Parathyroid adenoma (tissue), 2 donors: ENCODE measurements around the gene FBXL13.
"Not testable (repeated sequence)": the region's sequence is repeated elsewhere in the genome, so short reads cannot be mapped to it uniquely, and the experiment has no call there.

ENCODE experiments used
- H2AFZ ChIP-seq: fragments of 300-600 bp; sonication (generic); one replicate; pipeline ENCODE4 v1.7.0; 2017; ENCODE audit warnings: antibody characterized with exemption, mild to moderate bottlenecking
- H3K27ac ChIP-seq: fragments of 300-600 bp; sonication (generic); one replicate; pipeline ENCODE4 v1.7.0; 2017
- H3K27me3 ChIP-seq: fragments of 300-600 bp; sonication (generic); one replicate; pipeline ENCODE4 v1.7.0; 2017; ENCODE audit warnings: low read length; ENCODE audit not compliant: control insufficient read depth, insufficient read depth
- H3K36me3 ChIP-seq: fragments of 300-600 bp; sonication (generic); one replicate; pipeline ENCODE4 v1.7.0; 2017; ENCODE audit warnings: low read length; ENCODE audit not compliant: control insufficient read depth, insufficient read depth
- H3K4me1 ChIP-seq: fragments of 300-600 bp; sonication (generic); one replicate; pipeline ENCODE4 v1.7.0; 2017; ENCODE audit warnings: control low read depth
- H3K4me2 ChIP-seq: fragments of 300-600 bp; sonication (generic); one replicate; pipeline ENCODE4 v1.7.0; 2017; ENCODE audit warnings: low read length
- H3K4me3 ChIP-seq: fragments of 300-600 bp; sonication (generic); one replicate; pipeline ENCODE4 v1.7.0; 2017; ENCODE audit warnings: low read depth, low read length
- H3K79me2 ChIP-seq: fragments of 300-600 bp; sonication (generic); one replicate; pipeline ENCODE4 v1.7.0; 2017; ENCODE audit warnings: control low read depth
- H3K9ac ChIP-seq: fragments of 300-600 bp; sonication (generic); one replicate; pipeline ENCODE4 v1.7.0; 2017; ENCODE audit warnings: mild to moderate bottlenecking
- H3K9me3 ChIP-seq: fragments of 300-600 bp; sonication (generic); one replicate; pipeline ENCODE4 v1.7.0; 2017; ENCODE audit warnings: low read length; ENCODE audit not compliant: control insufficient read depth
- CTCF ChIP-seq: fragments of 300-600 bp; sonication (generic); IDR thresholded peaks from one replicate; pipeline ENCODE4 v1.7.0; 2017; ENCODE audit warnings: antibody characterized with exemption, mild to moderate bottlenecking
- donor health status: primary hyperparathyroidism.

FBXL13 gene

DNA sequence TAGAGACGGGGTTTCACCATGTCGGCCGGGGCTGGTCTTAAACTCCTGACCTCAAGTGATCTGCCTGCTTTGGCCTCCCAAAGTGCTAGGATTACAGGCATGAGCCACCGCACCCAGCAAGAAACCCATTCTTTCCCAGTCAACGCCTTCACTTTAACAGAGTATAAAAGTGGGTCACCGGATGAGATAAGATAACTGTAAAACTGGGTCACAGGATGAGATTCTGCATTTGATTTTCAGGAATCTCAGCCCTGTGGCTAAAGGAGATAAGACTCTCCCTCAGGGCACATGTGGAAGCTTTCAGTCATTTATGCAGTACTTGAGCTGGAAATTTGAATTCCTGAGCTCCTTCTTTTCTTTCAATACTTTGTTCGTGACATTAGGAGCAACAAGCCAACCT is 91.0 kb downstream of the FBXL13 start:
- H2AFZ ChIP-seq, result no peak overlapping the region
- H3K4me2 ChIP-seq, result no peak overlapping the region
- H3K36me3 ChIP-seq, result no peaks in the 10 kb centered on the region
- no peaks in the 10 kb centered on the region for H3K9me3 ChIP-seq
- no peak overlapping the region for H3K27ac ChIP-seq
- TF ChIP-seq CTCF, result no peak
- H3K4me3 ChIP-seq, result no peak overlapping the region
- H3K9ac ChIP-seq, result no peak overlapping the region
- no peaks in the 10 kb centered on the region for H3K4me1 ChIP-seq
- no peaks in the 10 kb centered on the region for H3K27me3 ChIP-seq
- no peaks in the 10 kb centered on the region for H3K79me2 ChIP-seq

GRCh38 chr7:102982235-102982634 is 92.4 kb downstream of the FBXL13 start:
- H3K27ac ChIP-seq, result no peak overlapping the region
- no peaks in the 10 kb centered on the region for H3K36me3 ChIP-seq
- TF ChIP-seq CTCF, result no peak
- no peaks in the 10 kb centered on the region for H3K4me1 ChIP-seq
- H2AFZ ChIP-seq, result no peak overlapping the region
- H3K9me3 ChIP-seq, result no peaks in the 10 kb centered on the region
- H3K9ac ChIP-seq, result no peak overlapping the region
- no peak overlapping the region for H3K4me2 ChIP-seq
- H3K4me3 ChIP-seq, result no peak overlapping the region
- no peaks in the 10 kb centered on the region for H3K27me3 ChIP-seq
- no peaks in the 10 kb centered on the region for H3K79me2 ChIP-seq

DNA sequence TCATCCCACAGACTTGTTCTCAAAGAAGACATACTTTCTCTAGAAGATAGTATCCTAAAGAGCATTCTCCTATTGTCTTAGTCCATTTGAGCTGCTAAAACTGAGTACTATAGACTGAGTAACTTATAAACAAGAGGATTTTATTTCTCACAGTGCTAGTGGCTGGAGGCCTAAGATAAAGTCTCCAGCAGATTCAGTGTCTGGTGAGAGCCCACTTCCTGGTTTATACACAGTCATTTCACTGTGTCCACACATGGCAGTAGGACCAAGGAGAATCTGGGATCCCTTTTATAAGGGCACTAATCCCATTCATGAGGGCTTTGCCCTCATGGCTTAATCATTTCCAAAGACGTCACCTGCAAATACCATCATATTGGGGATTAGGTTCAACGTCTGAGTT is 93.1 kb downstream of the FBXL13 start:
- Histone ChIP-seq H3K79me2 (no peaks in the 10 kb centered on the region), H3K4me3 (no peak overlapping the region), H3K36me3 (no peaks in the 10 kb centered on the region), H3K27ac (no peak overlapping the region), H3K9me3 (no peaks in the 10 kb centered on the region), H3K4me1 (no peaks in the 10 kb centered on the region), H3K4me2 (no peak overlapping the region), H2AFZ (no peak overlapping the region), H3K9ac (no peak overlapping the region), H3K27me3 (no peaks in the 10 kb centered on the region)
- no peak for TF ChIP-seq CTCF

DNA sequence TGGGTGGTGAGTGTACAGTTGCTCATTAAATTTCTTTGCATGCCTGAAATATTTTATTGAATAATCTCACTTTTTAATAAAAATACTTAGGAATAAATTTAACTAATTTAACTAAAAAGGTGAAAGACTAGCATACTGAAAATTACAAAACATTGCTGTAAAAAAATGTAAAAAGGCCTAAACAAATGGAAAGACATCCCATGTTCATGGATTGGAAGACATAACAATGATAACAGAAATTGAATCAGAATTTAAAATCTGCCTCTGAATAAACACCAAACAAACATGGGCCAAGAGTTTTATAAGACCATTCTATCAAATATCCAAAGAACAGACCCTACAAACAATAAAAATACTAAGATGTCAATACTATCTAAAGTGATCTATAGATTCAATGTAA is 94.9 kb downstream of the FBXL13 start:
- H3K27ac ChIP-seq, result no peak overlapping the region
- no peaks in the 10 kb centered on the region for H3K79me2 ChIP-seq
- no peaks in the 10 kb centered on the region for H3K9me3 ChIP-seq
- no peaks in the 10 kb centered on the region for H3K4me1 ChIP-seq
- no peak overlapping the region for H2AFZ ChIP-seq
- no peaks in the 10 kb centered on the region for H3K27me3 ChIP-seq
- no peaks in the 10 kb centered on the region for H3K36me3 ChIP-seq
- H3K4me3 ChIP-seq, result no peak overlapping the region
- H3K4me2 ChIP-seq, result no peak overlapping the region
- no peak overlapping the region for H3K9ac ChIP-seq
- TF ChIP-seq CTCF, result no peak

DNA sequence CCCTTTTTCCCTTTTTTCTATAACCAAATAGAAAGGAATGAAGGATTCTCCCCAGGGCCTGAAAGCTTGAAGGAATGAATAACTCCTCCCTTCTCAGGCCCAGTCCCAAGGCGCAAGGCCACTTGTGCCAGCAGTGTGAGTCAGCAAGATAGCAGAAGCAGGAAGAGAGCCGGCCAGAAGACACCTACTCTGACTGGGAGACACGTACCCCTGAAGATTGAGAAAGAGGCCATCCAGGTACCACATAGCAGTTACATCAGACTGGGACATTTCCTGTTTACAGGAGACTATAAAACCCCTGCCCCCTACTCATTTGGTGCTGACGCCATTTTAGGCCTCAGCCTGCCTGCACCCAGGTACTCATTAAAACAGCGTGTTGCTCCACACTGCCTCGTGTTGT is 96.3 kb downstream of the FBXL13 start:
- no peak overlapping the region for H3K9ac ChIP-seq
- no peak overlapping the region for H3K27ac ChIP-seq
- no peaks in the 10 kb centered on the region for H3K9me3 ChIP-seq
- no peaks in the 10 kb centered on the region for H3K4me1 ChIP-seq
- H3K4me3 ChIP-seq, result no peak overlapping the region
- H3K4me2 ChIP-seq, result no peak overlapping the region
- H3K36me3 ChIP-seq, result no peaks in the 10 kb centered on the region
- H3K79me2 ChIP-seq, result no peaks in the 10 kb centered on the region
- no peak for TF ChIP-seq CTCF
- H3K27me3 ChIP-seq, result no peaks in the 10 kb centered on the region
- no peak overlapping the region for H2AFZ ChIP-seq

DNA sequence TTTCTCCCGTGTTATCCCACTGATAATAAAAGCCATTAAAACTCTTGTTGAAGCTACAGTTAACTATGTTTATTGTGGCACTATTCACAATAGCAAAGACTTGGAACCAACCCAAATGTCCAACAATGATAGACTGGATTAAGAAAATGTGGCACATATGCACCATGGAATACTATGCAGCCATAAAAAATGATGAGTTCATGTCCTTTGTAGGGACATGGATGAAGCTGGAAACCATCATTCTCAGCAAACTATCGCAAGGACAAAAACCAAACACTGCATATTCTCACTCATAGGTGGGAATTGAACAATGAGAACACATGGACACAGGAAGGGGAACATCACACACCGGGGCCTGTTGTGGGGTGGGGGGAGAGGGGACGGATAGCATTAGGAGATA is 97.0 kb downstream of the FBXL13 start:
- not testable (repeated sequence) for H3K36me3 ChIP-seq, H3K4me3 ChIP-seq, H3K9me3 ChIP-seq, H2AFZ ChIP-seq, H3K27me3 ChIP-seq, H3K4me2 ChIP-seq, H3K27ac ChIP-seq, H3K9ac ChIP-seq, H3K4me1 ChIP-seq, H3K79me2 ChIP-seq
